A549 (cell line): ENCODE results near the gene RRP36. TPM values are rescaled to one million over a fixed set of nuclear protein-coding genes. Genes with fewer than 3 reads are reported as not detected.

Experiments used
- ATAC-seq, 2 experiments: fragments of 200-7000 bp in 1 of 2; fragments of >200 bp in 1 of 2; cut with Nextera tagmentation in 1 of 2; cut with Tn5 transposase in 1 of 2; 3 replicates each; pipeline versions ENCODE4 v1.8.0 to v1.9.1; 2018 to 2020; ENCODE audit warnings: mild to moderate bottlenecking in 1 of 2, moderate library complexity in 1 of 2
- CTCF ChIA-PET: fragments of 300-600 bp; sonication (Branson Sonifier 250); formaldehyde crosslinking; extraction: SDS; loops from one replicate; lab custom pipeline; 2021; ENCODE audit warnings: antibody characterized with exemption, inconsistent platforms; lab: Yijun Ruan, JAX
- POLR2A ChIA-PET: fragments of 350-600 bp; formaldehyde crosslinking; extraction: SDS; loops from one replicate; lab custom pipeline; 2021; ENCODE audit warnings: antibody characterized with exemption, inconsistent platforms; lab: Yijun Ruan, JAX
- DNase-seq, 2 experiments: peaks; one replicate each; pipeline versions ENCODE4 v3.0.0 to v3.0.0-alpha.2; 2011 to 2016; ENCODE audit warnings: low read depth in 1 of 2, low spot score in 1 of 2
- FAIRE-seq: peaks from 2 replicates; lab custom pipeline; 2011; peaks lifted over from hg19 to GRCh38; lab: Jason Lieb, UNC
- H3K27ac ChIP-seq, 2 experiments: fragments of >200 bp; sonication (Bioruptor Twin); formaldehyde crosslinking; 3 replicates each; pipeline ENCODE4 v1.5.1; 2016 to 2017
- H3K4me1 ChIP-seq: fragments of >200 bp; sonication (Bioruptor Twin); formaldehyde crosslinking; 3 replicates; pipeline ENCODE4 v1.6.1; 2016
- H3K4me2 ChIP-seq: fragments of >200 bp; sonication (Bioruptor Twin); formaldehyde crosslinking; 3 replicates; pipeline ENCODE4 v1.6.1; 2016
- H3K4me3 ChIP-seq: fragments of >200 bp; sonication (Bioruptor Twin); formaldehyde crosslinking; 3 replicates; pipeline ENCODE4 v1.5.1; 2016
- H3K9me3 ChIP-seq: fragments of >200 bp; sonication (Bioruptor Twin); formaldehyde crosslinking; 3 replicates; pipeline ENCODE4 v1.6.1; 2016
- EHF ChIP-seq: fragments of 250-450 bp; sonication (Bioruptor Pico); IDR thresholded peaks from 2 replicates; pipeline ENCODE4 v1.5.0; 2020; ENCODE audit warnings: mild to moderate bottlenecking
- FOSB ChIP-seq: fragments of 250-450 bp; sonication (Bioruptor Pico); IDR thresholded peaks from 2 replicates; pipeline ENCODE4 v1.5.0; 2020; ENCODE audit warnings: mild to moderate bottlenecking, moderate library complexity
- FOSL2 ChIP-seq, 2 experiments: fragments of 450-650 bp in 1 of 2; fragments of >200 bp in 1 of 2; sonication (Bioruptor Twin) in 1 of 2; formaldehyde crosslinking; IDR thresholded peaks; 2 replicates each; pipeline versions ENCODE4 v1.5.0 to v1.6.1; 2016 to 2020; ENCODE audit warnings: mild to moderate bottlenecking in 1 of 2, moderate library complexity in 1 of 2
- HOXA7 ChIP-seq: fragments of 250-450 bp; sonication (Bioruptor Pico); IDR thresholded peaks from 2 replicates; pipeline ENCODE4 v1.5.0; 2020; ENCODE audit warnings: mild to moderate bottlenecking, moderate library complexity
- JUN ChIP-seq, 2 experiments: fragments of >200 bp; sonication (Bioruptor Twin); formaldehyde crosslinking; IDR thresholded peaks; 2 replicates in 1 of 2; 3 replicates in 1 of 2; pipeline ENCODE4 v1.6.1; 2016 to 2017
- JUNB ChIP-seq: fragments of >200 bp; sonication (Bioruptor Twin); formaldehyde crosslinking; IDR thresholded peaks from 2 replicates; pipeline ENCODE4 v1.6.1; 2016
- KDM5A ChIP-seq: fragments of 200-600 bp; sonication (generic); IDR thresholded peaks from 2 replicates; pipeline ENCODE4 v1.6.1; 2016; ENCODE audit warnings: antibody characterized with exemption, mild to moderate bottlenecking
- MAZ ChIP-seq: fragments of 150-350 bp; IDR thresholded peaks from 2 replicates; pipeline ENCODE4 v1.6.1; 2014; ENCODE audit warnings: antibody characterized with exemption, low read depth, low read length, borderline replicate concordance
- NPAS2 ChIP-seq: fragments of 250-450 bp; sonication (Bioruptor Pico); IDR thresholded peaks from 2 replicates; pipeline ENCODE4 v1.8.0; 2022; ENCODE audit warnings: mild to moderate bottlenecking, moderate library complexity, borderline replicate concordance
- PHF8 ChIP-seq: fragments of 200-600 bp; sonication (generic); IDR thresholded peaks from 2 replicates; pipeline ENCODE4 v1.6.1; 2016; ENCODE audit warnings: low read depth, mild to moderate bottlenecking, antibody characterized with exemption, moderate library complexity, borderline replicate concordance
- POLR2AphosphoS2 ChIP-seq: conservative IDR thresholded peaks from 2 replicates; pipeline ENCODE4 v1.6.1; 2012; ENCODE audit warnings: low read length, improper control_type of control experiment, inconsistent platforms
- RARB ChIP-seq: fragments of 250-450 bp; sonication (Bioruptor Pico); IDR thresholded peaks from 2 replicates; pipeline ENCODE4 v1.8.0; 2021; ENCODE audit warnings: mild to moderate bottlenecking, moderate library complexity
- RNF2 ChIP-seq: fragments of 200-600 bp; sonication (generic); IDR thresholded peaks from 2 replicates; pipeline ENCODE4 v1.6.1; 2016; ENCODE audit warnings: low read depth, mild to moderate bottlenecking, antibody characterized with exemption, moderate library complexity, borderline replicate concordance
- ZFP36 ChIP-seq: fragments of 450-650 bp; IDR thresholded peaks from 2 replicates; pipeline ENCODE4 v1.6.1; 2014; ENCODE audit warnings: borderline replicate concordance; ENCODE audit not compliant: partially characterized antibody
- WGBS: methylation state at CpG from one replicate; pipeline ENCODE4 v1.1.6; 2017; ENCODE audit errors: missing lambda C conversion rate; 5-methylcytosine and 5-hydroxymethylcytosine counted together
- polyA plus RNA-seq, 4 experiments: library from polyadenylated mRNA; depleted of rRNA in 3 of 4; stranded (reverse); fragments of >200 nt; fragmentation: RNase III in 1 of 4; extraction: RNeasy Plus Mini Kit Qiagen cat#74134 plus additional on column Dnase treatment in 1 of 4; gene quantifications; 2 replicates in 3 of 4; 3 replicates in 1 of 4; pipeline ENCODE4 v1.2.3, GENCODE V29; 2011 to 2017
- TF ChIP-seq, protein P1 (sequence below): fragments of 200-600 bp; sonication (generic); IDR thresholded peaks from 2 replicates; pipeline ENCODE4 v1.6.1; 2016; ENCODE audit warnings: antibody characterized with exemption, mild to moderate bottlenecking, moderate library complexity
- TF ChIP-seq, protein P2 (sequence below): fragments of 250-450 bp; sonication (Bioruptor Pico); IDR thresholded peaks from 2 replicates; pipeline ENCODE4 v1.5.0; 2020; ENCODE audit warnings: low read depth, mild to moderate bottlenecking, moderate library complexity
- TF ChIP-seq, protein P3 (sequence below): IDR thresholded peaks from 2 replicates; pipeline ENCODE4 v1.6.1; 2012
- TF ChIP-seq, protein P4 (sequence below): fragments of >200 bp; sonication (Bioruptor Twin); formaldehyde crosslinking; IDR thresholded peaks from 2 replicates; pipeline ENCODE4 v1.6.1; 2016

Gene RRP36
- polyA plus RNA-seq, 2 of the 4 experiments (the other 2 are of a cell fraction): 52.3 to 54.0 TPM

DNA sequence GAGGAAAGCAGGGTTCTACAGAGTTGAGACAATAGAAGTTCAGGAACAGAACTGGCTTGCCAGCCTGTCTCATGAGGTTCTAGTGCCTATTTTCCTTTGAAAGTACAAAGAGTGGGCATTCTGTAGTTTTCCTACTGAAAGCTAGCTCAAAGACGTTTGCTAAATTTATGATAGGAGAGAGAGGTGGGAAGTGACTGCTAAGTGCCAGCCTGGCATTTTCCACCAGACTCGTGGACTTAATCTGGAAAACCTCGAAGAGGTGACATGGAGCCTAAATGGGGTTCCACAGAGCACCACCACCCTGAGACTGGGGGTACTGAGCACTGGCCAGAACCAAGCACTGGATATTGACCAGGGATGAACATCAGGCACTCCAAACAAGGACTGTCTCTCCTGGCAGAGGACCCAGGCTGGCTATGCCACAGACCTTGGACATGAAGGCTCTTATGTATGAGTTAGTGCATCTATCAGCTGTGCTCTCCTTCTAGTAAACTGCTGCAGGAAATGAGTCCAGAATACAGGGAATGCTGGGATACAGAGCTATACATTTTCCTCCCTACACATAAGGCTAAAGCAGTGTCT, 49.6 kb upstream of the RRP36 start:
- no peak for ATAC-seq
- no peak for DNase-seq
- no peak for TF ChIP-seq NPAS2 (CRISPR knock-in tag)
- no peak for TF ChIP-seq RNF2
- no peak for TF ChIP-seq MAZ
- TF ChIP-seq, protein P1, sequence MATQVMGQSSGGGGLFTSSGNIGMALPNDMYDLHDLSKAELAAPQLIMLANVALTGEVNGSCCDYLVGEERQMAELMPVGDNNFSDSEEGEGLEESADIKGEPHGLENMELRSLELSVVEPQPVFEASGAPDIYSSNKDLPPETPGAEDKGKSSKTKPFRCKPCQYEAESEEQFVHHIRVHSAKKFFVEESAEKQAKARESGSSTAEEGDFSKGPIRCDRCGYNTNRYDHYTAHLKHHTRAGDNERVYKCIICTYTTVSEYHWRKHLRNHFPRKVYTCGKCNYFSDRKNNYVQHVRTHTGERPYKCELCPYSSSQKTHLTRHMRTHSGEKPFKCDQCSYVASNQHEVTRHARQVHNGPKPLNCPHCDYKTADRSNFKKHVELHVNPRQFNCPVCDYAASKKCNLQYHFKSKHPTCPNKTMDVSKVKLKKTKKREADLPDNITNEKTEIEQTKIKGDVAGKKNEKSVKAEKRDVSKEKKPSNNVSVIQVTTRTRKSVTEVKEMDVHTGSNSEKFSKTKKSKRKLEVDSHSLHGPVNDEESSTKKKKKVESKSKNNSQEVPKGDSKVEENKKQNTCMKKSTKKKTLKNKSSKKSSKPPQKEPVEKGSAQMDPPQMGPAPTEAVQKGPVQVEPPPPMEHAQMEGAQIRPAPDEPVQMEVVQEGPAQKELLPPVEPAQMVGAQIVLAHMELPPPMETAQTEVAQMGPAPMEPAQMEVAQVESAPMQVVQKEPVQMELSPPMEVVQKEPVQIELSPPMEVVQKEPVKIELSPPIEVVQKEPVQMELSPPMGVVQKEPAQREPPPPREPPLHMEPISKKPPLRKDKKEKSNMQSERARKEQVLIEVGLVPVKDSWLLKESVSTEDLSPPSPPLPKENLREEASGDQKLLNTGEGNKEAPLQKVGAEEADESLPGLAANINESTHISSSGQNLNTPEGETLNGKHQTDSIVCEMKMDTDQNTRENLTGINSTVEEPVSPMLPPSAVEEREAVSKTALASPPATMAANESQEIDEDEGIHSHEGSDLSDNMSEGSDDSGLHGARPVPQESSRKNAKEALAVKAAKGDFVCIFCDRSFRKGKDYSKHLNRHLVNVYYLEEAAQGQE: no peak
- Histone ChIP-seq H3K4me2 (peak overlapping the region; percentile 46; the same call in 2 of the 3 replicates), H3K9me3 (no peaks in the 10 kb centered on the region), H3K4me1 (peaks cover 21% of the 10 kb centered on the region), H3K4me3 (no peak overlapping the region), H3K27ac (peak overlapping the region; percentile 72 to 77; a peak in 5 of 6 replicates)
- no peak for FAIRE-seq
- WGBS: 95% methylated on average over 3 of the region's 3 CpGs
- ChIA-PET POLR2A (interaction anchor here (1.9 kb wide), 1 partner anchor 12 kb away, joined by 5 read pairs; the partner anchor contains the start of gene PPP2R5D), CTCF (interaction anchor here (0.6 to 1.1 kb wide), 3 partner anchors 9 to 128 kb away, joined by 3 to 6 read pairs (median 3); no protein-coding TSS in a partner anchor)

DNA sequence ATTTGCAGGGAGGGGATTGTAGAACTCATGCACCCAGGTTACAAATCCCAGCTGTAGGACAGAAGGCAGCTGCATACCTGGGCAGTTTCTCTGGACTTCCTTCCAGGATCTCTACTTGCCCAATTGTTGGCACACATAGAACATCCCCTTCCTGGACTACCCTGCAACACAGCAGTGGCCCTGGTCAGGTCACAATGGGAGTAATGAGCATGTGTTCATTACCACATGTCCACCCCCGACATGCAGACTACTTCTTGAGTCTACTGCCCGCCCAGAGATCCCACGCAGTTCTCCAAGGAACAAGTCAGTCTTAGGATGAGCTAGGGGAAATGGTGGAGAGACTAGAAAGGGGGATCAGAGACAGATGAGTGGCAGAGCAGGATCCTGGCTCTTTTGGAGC, 47.5 kb upstream of the RRP36 start:
- peaks cover 24% of the 10 kb centered on the region for H3K4me1 ChIP-seq
- H3K27ac ChIP-seq: no peak overlapping the region
- POLR2A ChIA-PET: interaction anchor here (0.6 to 1.5 kb wide), 2 partner anchors 10 to 313 kb away, joined by 3 to 4 read pairs; partner anchors contain the start of gene PPP2R5D
- ATAC-seq (no peak), DNase-seq (no peak), FAIRE-seq (no peak)
- H3K4me3 ChIP-seq: no peak overlapping the region
- no peak overlapping the region for H3K4me2 ChIP-seq
- 100% methylated on average over 3 of the region's 3 CpGs for WGBS
- no peaks in the 10 kb centered on the region for H3K9me3 ChIP-seq
- TF ChIP-seq JUN (IDR thresholded peaks at IDR 0.05) (no peak), FOSB (CRISPR knock-in tag) (no peak), PHF8 (no peak), EHF (CRISPR knock-in tag) (no peak), ZFP36 (no peak), RARB (no peak), POLR2AphosphoS2 (no peak), HOXA7 (no peak), JUNB (no peak), FOSL2 (IDR thresholded peaks at IDR 0.05) (no peak), FOSL2 (CRISPR knock-in tag; IDR thresholded peaks at IDR 0.05) (no peak), KDM5A (no peak)
- TF ChIP-seq, protein P2, sequence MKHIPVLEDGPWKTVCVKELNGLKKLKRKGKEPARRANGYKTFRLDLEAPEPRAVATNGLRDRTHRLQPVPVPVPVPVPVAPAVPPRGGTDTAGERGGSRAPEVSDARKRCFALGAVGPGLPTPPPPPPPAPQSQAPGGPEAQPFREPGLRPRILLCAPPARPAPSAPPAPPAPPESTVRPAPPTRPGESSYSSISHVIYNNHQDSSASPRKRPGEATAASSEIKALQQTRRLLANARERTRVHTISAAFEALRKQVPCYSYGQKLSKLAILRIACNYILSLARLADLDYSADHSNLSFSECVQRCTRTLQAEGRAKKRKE (CRISPR knock-in tag): no peak
- TF ChIP-seq, protein P3, sequence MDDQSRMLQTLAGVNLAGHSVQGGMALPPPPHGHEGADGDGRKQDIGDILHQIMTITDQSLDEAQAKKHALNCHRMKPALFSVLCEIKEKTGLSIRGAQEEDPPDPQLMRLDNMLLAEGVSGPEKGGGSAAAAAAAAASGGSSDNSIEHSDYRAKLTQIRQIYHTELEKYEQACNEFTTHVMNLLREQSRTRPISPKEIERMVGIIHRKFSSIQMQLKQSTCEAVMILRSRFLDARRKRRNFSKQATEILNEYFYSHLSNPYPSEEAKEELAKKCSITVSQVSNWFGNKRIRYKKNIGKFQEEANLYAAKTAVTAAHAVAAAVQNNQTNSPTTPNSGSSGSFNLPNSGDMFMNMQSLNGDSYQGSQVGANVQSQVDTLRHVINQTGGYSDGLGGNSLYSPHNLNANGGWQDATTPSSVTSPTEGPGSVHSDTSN: no peak
- TF ChIP-seq, protein P4, sequence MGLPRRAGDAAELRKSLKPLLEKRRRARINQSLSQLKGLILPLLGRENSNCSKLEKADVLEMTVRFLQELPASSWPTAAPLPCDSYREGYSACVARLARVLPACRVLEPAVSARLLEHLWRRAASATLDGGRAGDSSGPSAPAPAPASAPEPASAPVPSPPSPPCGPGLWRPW: no peak
- CTCF ChIA-PET: interaction anchor here (1.3 kb wide), 2 partner anchors 14 to 72 kb away, joined by 3 read pairs; no protein-coding TSS in a partner anchor
